Sciatic nerve (tissue), 2 donors: ENCODE measurements around the gene IL4I1. TPM values are rescaled to one million over a fixed set of nuclear protein-coding genes. Genes with fewer than 3 reads are reported as not detected.
A peak's percentile ranks its signal among the peaks of the same experiment; 100 is the strongest.
"Not testable (repeated sequence)": the region's sequence is repeated elsewhere in the genome, so short reads cannot be mapped to it uniquely, and the experiment has no call there.

Experiments
- ATAC-seq: fragments of 200-7000 bp; cut with Tn5 transposase; one replicate; pipeline ENCODE4 v1.9.1; 2020; ENCODE audit warnings: mild to moderate bottlenecking, moderate library complexity
- DNase-seq: peaks from one replicate; pipeline ENCODE4 v3.0.0-alpha.2; 2020; ENCODE audit warnings: low spot score
- intact Hi-C: fragments of 100-400 bp; cut with DNase I; formaldehyde crosslinking; loops from one replicate; pipeline ENCODE4 v1.14.2; 2022
- total RNA-seq: library from RNA; stranded (reverse); fragmentation: NEBNext Ultra II Directional; extraction: Animal tissue kit (Norgen Biotek cat#: 25700); gene quantifications from one replicate; pipeline ENCODE4 v1.2.1, GENCODE V29; 2021
- donor health status: DM: no; HTN: no; CAD: no.
- donor health status: DM: no; HTN: no; CAD: no.

IL4I1 gene, protein sequence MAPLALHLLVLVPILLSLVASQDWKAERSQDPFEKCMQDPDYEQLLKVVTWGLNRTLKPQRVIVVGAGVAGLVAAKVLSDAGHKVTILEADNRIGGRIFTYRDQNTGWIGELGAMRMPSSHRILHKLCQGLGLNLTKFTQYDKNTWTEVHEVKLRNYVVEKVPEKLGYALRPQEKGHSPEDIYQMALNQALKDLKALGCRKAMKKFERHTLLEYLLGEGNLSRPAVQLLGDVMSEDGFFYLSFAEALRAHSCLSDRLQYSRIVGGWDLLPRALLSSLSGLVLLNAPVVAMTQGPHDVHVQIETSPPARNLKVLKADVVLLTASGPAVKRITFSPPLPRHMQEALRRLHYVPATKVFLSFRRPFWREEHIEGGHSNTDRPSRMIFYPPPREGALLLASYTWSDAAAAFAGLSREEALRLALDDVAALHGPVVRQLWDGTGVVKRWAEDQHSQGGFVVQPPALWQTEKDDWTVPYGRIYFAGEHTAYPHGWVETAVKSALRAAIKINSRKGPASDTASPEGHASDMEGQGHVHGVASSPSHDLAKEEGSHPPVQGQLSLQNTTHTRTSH
- total RNA-seq = 4.6 TPM

DNA sequence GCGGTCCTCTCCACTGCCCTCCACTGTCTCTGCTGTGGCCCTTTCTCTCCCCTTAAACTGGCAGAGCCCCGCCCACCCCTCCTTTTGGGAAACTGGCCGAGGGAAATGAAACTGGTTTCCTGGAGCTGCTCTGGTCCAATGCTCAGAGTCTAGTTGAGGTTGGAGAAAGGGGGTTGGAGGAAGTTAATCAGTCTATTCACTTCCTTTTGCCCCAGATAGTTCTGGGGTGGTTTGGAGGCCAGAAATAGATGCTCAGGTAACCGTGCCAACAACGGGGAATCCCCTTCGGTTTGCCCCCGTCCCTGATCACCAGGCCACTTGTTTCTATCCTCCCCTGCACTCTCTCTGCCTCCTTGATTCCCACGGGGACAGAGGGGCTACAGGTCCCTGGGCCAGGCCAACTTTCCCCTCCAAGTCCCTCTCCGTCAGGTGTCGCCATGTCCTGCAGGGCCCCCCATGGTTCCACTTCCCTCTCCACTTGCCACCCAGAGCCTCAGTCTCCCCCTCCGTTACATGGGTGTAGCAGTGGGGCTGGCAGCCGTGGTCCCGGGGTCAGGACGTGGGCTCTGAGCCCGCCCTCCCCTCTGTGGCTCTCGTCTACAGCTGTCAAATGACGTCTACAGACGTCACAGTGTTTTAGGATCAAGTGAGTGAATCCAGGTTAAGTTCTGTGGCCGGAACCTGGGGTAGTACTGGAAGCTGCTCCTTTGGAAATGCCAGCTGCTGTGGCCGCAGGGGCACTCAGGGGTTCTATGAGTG, at the start of gene IL4I1:
Gene IL4I1 (minus strand): TSS at position 25 of the 759 bp plus-strand sequence. CDS start 727 bp downstream, outside the sequence.
- intact Hi-C loops = no loop called here
- ATAC-seq = peak; percentile 54
- DNase-seq = peak; percentile 75

DNA sequence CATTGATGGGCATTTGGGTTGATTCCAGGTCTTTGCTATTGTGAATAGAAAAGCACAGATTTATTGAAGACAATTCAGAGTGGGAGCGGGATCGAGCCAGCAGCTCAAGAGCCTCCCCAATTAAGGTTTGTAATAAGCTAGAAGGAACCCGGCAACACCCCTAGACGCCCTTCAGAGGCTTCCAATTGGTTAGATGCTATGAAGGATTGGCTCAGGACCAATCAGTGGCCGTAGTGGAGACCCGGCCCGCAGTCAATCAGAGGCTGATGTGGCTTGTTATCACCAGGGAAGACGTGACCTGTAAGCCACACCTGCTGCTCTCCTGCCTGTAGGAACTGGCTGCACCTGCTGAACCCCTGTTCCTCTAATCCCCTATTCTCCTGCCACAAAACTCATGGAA, 49.7 kb upstream of the IL4I1 start:
- intact Hi-C loops = no loop called here
- DNase-seq (no peak), ATAC-seq (no peak)

DNA sequence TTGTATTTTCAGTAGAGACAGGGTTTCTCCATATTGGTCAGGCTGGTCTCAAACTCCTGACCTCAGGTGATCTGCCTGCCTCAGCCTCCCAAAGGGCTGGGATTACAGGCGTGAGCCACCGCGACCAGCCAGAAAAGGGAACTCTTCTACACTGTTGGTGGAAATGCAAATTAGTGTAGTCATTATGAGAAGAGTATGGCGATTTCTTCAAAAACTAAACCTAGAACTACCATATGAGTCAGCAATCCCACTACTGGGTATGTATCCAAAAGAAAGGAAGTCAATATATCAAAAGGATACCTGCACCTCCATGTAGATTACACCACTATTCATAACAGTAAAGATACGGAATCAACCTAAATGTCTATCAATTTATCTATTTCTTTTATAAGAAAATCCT, 47.9 kb upstream of the IL4I1 start:
- DNase-seq, ATAC-seq, intact Hi-C loops: not testable (repeated sequence)

DNA sequence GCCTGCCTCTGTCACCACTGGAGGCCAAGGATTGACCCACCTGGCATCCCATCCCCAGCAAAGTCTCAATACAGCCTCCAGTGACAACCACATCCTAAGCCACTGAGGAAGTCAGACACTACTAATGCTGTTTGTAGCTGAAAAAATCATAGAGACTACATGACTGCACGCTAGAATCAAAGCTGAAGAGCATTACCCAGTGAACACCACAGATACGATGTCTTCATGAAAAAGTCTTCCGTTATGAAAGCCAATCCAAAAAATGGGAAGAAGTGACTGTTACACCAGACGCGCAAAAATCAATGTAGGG, 43.8 kb upstream of the IL4I1 start:
- intact Hi-C loops = no loop called here
- no peak for ATAC-seq
- no peak for DNase-seq

DNA sequence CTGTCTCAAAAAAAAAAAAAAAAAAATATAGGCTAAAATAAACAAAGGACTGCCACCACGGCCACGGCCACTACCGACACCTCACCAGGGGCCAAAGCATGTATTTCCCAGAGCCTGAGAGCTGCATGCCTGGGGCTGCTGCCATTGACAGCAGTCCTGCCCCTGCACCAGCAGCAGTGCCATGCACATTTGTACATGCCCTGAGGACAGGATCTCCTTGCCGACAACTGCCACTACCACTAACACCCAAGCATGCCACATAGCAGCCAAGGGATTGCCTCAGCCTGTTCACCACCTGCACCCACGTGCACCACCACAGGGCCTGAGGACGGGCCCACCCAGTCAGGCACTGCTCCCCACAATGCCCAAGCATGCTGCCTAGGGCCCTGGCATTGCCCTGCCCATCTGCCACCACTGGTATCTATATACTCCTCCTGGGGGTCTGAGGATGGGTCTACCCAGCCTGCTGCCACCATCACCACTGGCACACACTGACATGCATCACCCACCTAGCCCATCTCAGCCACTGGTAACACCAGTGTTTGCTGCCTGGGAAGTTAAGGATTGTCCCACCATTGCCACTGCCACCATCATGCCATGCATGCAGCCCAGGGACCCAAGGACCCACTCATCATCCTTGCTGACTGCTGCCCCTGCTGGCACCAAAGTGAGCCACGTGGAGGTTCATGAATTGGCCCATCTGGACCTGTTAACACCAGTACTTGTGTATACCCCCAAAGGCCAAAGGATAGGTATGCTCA, 43.2 kb upstream of the IL4I1 start:
- intact Hi-C loops = no loop called here
- DNase-seq (peak; percentile 45), ATAC-seq (no peak)

DNA sequence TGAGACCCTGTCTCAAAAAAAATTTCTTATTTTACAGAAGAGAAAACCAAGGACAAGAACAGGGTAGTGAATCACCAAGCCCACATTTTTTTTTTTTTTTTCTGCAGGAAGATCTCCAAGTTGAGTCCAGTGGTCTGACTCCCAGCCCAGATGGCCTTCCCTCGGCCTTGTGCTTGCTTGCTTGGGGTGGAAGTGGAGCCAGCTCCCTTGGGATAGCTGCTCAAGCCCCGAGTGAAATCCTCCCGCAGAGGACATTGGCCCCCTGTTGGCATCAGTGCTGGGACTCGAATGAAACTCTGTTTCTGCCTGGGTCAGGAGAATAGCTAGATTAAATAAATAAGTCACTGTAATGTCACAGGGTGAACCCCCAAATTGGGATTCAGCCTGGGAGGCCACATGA, 42.0 kb upstream of the IL4I1 start:
- ATAC-seq = no peak
- peak; percentile 43 for DNase-seq
- intact Hi-C loops = no loop called here

DNA sequence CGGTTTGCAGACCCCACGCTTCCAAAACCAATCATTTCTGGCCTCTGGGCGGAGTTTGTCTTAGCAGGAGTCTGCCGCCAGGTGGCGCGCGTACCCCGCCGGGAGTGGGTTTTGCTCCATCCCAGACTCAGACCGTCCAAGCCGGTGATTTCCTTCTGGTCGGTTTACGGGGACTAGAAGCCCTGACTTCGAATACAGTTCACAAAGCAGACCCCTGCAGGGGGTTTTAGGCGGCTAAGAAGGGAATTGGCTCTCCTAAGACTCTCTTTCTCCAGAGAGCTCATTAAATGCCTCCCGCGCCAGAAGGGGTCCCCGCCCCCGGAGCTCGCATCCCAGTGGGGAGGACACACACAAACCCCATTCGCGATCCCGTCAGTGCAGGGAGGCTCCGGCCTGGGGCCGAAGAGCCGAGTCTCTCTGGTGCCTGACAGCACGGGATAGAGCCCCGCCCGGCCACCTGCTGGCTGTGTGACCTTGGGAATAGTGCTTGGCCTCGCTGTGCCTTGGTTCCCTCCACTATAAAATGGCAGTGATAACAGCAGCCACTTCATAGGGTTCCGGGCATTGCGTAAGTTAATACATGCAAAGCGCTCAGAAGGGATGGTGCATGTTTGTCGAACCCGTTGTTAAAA, 41.2 kb upstream of the IL4I1 start:
- DNase-seq (peak; percentile 91), ATAC-seq (peak; percentile 94)
- intact Hi-C loops = no loop called here

DNA sequence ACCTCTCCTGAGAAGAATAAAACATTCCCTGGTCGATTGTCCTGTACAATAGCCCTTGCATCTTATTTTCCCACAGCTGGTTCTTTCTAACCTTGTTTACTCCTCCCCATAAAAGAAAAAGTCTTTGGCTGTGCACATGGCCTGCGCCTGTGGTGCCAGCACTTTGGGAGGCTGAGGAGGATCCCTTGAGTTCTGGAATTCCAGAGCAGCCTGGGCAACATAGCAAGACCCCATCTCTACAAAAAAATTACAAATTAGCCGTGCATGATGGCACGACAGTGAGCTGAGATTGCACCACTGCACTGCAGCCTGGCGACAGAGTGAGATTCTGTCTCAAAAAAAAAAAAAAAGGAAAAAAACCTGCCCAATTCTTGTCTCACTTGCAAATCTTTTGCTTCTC, 39.9 kb upstream of the IL4I1 start:
- intact Hi-C loops = no loop called here
- DNase-seq (no peak), ATAC-seq (no peak)

DNA sequence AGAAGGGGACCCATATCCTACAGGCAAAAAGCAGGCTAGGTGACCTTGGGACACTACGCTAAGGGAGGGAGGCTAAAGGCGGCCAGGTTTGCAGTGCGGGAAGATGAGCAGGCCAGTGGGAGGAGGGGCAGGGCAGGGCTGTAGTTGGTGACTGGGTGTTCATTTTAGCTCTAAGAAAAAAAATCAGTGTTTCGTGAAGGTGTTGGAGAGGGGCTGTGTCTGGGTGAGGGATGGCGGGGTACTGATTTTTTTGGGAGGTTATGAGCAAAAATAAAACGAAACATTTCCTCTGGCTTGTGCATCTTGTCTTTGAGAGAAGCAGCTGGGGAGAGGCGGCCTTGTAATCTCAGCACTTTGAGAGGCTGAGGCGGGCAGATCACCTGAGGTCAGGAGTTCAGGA, 37.0 kb upstream of the IL4I1 start:
- intact Hi-C loops = no loop called here
- ATAC-seq (no peak), DNase-seq (peak; percentile 36)

DNA sequence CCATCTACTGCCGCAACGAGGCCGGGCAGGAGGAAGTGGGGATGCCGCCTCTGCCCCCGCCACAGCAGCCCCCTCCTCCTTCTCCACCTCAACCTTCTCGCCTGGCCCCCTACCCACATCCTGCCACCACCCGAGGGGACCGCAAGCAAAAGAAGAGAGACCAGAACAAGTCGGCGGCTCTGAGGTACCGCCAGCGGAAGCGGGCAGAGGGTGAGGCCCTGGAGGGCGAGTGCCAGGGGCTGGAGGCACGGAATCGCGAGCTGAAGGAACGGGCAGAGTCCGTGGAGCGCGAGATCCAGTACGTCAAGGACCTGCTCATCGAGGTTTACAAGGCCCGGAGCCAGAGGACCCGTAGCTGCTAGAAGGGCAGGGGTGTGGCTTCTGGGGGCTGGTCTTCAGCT, 36.0 kb upstream of the IL4I1 start:
- DNase-seq = no peak

DNA sequence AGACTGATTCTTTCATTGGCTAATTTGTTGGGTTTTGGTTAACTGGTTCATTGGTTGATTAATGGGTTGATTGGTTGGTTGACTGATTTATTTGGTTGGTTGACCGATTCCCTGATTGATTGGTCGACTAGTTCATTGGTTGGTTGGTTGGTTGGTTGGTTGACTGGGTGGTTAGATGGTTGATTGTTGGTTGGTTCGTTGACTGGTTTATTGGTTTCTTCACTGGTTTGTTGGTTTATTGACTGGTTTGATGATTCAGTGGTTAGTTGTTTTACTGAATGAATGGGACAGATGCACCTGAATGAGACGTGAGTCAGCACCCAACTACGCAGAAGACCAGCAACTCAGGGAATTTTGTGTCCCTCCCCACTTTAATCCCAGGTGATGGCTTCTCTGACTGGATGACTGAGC, 35.4 kb upstream of the IL4I1 start:
- DNase-seq (peak; percentile 13), ATAC-seq (no peak)
- intact Hi-C loops = no loop called here

More for the DNA sequence above, 36.0 kb upstream of the IL4I1 start:
- intact Hi-C loops = no loop called here
- no peak for ATAC-seq

DNA sequence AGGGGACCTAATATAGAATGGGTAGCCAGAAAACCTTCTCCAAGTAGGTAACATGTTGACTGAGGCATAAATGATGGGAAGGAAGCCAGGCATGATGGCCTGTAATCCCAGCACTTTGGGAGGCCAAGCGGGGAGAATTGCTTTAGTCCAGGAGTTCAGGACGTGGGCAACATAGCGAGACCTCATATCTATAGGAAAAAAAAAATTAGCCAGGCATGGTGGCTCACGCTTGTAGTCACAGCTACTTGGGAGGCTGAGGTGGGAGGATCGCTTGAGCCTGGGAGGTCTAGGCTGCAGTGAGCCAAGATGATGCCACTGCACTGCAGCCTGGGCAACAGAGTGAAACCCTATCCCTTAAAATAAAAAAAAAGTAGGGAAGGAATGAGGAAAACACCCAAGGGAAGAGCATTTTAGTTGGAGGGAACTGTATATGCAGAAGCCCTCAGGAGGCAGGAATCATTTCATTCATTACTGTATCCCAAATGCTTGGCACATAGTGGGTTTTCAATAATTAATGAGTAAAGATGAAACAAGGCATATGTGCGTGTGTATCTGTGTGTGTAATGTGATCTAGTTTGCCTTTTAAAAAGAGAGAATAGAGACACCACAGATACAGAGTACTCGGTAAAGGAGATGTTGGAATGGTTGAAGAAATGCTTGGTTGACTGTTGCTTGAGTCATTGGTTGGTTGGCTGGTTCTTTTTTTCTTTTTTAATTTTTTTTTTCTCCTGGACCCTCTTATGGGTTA, 34.8 kb upstream of the IL4I1 start:
- intact Hi-C loops = no loop called here
- DNase-seq (no peak), ATAC-seq (no peak)

DNA sequence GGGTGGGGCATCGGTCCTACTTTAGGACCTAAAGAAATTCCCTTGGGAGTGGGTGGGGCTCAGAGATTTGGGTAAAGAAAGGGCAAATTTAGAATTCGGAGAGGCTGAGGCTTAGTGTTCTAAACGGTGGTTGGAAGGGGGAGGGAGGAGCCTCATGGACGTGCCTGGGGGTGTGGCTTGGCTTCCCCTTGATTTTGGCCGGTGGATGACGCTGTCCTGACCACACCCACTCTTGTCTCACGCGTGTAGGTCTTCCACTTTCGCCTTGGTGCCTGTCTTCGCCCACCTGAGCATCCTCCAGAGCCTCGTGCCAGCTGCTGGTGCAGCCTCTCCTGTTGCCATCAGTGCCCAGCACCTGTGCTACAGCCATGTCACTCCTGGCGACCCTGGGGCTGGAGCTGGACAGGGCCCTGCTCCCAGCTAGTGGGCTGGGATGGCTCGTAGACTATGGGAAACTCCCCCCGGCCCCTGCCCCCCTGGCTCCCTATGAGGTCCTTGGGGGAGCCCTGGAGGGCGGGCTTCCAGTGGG, 33.9 kb upstream of the IL4I1 start:
- peak; percentile 73 for DNase-seq
- peak; percentile 37 for ATAC-seq
- intact Hi-C loops = no loop called here

DNA sequence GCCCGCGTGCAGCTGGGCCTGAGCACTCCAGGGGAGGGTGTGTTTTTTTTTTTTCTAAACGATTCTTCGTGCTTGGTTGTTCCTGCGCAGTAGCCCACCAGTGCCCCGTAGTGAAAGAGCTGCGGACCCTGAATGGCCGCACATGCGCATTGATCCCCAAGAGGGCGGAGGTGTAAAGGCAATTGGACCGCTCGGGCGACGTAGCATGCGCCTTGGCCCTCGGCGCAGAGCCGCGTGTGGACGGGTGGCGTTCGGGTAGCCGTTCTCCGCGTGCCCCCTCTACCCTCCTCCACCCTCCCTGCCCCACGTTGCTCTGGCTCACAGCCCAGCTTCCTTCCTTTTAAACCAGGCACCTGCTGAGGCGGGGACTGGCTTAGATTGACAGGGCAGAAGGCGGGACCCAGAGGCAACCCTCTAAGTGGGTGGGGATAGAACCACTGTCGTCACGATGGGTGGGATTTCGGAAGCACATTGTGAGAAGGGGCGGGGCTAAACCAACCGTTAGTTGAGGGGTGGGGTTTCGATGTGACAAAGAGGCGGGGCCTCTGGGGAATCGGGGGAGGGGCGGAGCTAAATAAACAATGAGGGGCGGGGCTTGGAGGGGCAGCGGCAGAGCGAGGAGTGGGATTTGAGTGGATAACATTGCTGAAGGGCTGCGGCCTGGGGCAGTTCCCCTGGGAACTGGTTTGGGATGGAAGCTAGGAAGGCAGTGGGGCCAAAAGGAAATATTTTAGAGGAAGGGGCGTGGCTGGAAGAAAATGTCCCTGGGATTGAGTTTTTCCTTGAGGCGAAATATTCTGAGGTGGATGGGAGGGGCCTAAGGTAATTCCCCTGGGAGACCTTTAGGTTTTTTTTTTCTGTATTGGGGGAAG, 33.2 kb upstream of the IL4I1 start:
- DNase-seq (peak; percentile 96), ATAC-seq (peak; percentile 94)
- intact Hi-C loops = no loop called here

DNA sequence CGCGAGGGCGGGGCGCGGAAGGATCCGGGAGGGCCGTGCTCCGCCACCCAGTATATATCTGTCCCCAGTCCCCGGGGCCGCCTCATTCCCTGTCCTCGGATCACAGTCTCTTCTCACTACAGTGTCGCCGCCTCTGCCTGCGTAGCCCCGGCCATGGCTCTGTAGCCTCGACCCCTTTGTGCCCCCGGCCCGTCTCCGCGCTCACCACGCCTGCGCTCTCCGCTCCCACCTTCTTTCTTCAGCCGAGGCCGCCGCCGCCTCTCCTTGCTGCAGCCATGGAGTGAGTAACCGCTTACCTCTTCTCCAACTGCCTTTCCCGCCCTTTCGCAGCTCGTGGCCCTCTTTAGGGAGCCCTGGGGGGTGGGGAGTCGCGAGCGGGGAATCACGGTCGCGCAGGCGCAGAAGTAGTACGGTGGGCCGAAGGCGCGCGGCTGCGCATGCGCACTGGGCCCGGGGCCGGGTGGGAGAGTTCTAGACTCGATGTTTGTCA, 32.5 kb upstream of the IL4I1 start, which contains the start of the genes ATF5 and NUP62:
Gene ATF5 (plus strand): TSS at position 85 of the 490 bp plus-strand sequence. CDS start 1,646 bp downstream, outside the sequence.
Gene NUP62 (minus strand): TSS at position 384 of the 490 bp plus-strand sequence. CDS start 19,697 bp downstream, outside the sequence.
- ATAC-seq (peak; percentile 87), DNase-seq (peak; percentile 96)
- intact Hi-C loops = no loop called here

DNA sequence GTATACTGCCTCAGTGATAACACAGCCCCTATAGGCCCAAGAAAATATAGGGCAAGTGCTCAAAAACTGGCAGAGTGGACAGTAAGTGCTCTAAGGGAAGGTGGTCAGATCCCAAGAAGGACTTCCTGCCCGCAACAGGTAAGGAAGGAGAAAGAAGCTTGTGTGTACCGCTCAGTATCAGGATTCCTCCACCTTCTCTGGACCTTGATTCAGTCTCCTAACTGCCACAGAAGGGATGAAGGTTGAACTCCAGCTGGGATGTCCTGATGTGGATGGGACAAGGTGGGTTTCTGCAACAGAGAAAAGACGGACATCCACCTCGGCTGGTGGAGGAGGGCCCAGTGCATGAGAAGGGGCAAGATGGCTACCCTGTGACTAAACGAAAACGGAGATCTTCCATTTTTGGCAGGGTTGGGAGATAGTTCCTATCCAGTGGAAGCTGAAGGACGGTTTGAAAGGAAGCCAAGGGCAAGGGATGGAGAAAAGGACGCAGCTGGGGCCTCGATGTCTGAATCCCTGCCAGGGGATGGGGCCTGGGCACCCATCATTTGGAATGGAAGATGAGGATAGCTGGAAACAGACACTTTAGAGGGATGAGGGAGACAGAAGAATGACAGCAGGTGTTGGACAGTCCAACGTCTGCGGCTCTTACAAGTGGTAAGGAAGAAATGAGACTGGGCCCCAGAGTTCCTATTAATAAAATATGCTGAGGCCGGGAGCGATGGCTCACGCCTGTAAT, 31.0 kb upstream of the IL4I1 start:
- no peak for ATAC-seq
- intact Hi-C loops = no loop called here

More for the DNA sequence above, 31.0 kb upstream of the IL4I1 start:
- DNase-seq = no peak
